MM.1S (cell line): Measurements from ENCODE around the gene NGEF.

Source experiments
- DNase-seq: peaks from one replicate; pipeline ENCODE4 v3.0.0-alpha.2; 2015
- H2AFZ ChIP-seq: fragments of 300-600 bp; sonication (generic); 2 replicates; pipeline ENCODE4 v1.6.0; 2016; ENCODE audit warnings: antibody characterized with exemption, low read length
- H3F3A ChIP-seq: fragments of 300-600 bp; sonication (generic); 2 replicates; pipeline ENCODE4 v1.6.1; 2016; ENCODE audit warnings: mild to moderate bottlenecking, antibody characterized with exemption, low read length, moderate library complexity, mixed read lengths; ENCODE audit not compliant: insufficient read depth
- H3K27ac ChIP-seq: fragments of 300-600 bp; sonication (generic); 2 replicates; pipeline ENCODE4 v1.5.1; 2016; ENCODE audit warnings: mild to moderate bottlenecking, low read length
- H3K27me3 ChIP-seq: fragments of 300-600 bp; sonication (generic); replicated peaks from 2 replicates; pipeline ENCODE4 v1.6.0; 2016; ENCODE audit warnings: low read length; ENCODE audit not compliant: insufficient read depth
- H3K36me3 ChIP-seq: fragments of 300-600 bp; sonication (generic); replicated peaks from 2 replicates; pipeline ENCODE4 v1.6.1; 2016; ENCODE audit warnings: mild to moderate bottlenecking, low read length, mixed read lengths; ENCODE audit not compliant: insufficient read depth
- H3K4me1 ChIP-seq: fragments of 300-600 bp; sonication (generic); 2 replicates; pipeline ENCODE4 v1.6.1; 2016; ENCODE audit warnings: low read length, mixed read lengths
- H3K4me2 ChIP-seq: fragments of 300-600 bp; sonication (generic); 2 replicates; pipeline ENCODE4 v1.6.0; 2016; ENCODE audit warnings: low read depth, low read length
- H3K4me3 ChIP-seq: fragments of 300-600 bp; sonication (generic); 2 replicates; pipeline ENCODE4 v1.5.1; 2016; ENCODE audit warnings: low read length, mixed read lengths
- H3K79me2 ChIP-seq: fragments of 300-600 bp; sonication (generic); 2 replicates; pipeline ENCODE4 v1.6.1; 2016; ENCODE audit warnings: mixed run types, low read length, mixed read lengths
- H3K9ac ChIP-seq: fragments of 300-600 bp; sonication (generic); 2 replicates; pipeline ENCODE4 v1.6.1; 2016; ENCODE audit warnings: low read length, mixed read lengths
- H3K9me2 ChIP-seq: fragments of 300-600 bp; sonication (generic); replicated peaks from 2 replicates; pipeline ENCODE4 v1.6.1; 2016; ENCODE audit warnings: mild to moderate bottlenecking, low read length, mixed read lengths; ENCODE audit not compliant: insufficient read depth
- H3K9me3 ChIP-seq: fragments of 300-600 bp; sonication (generic); replicated peaks from 2 replicates; pipeline ENCODE4 v1.6.1; 2016; ENCODE audit warnings: mild to moderate bottlenecking, low read length, mixed read lengths; ENCODE audit not compliant: insufficient read depth
- H4K20me1 ChIP-seq: fragments of 300-600 bp; sonication (generic); 2 replicates; pipeline ENCODE4 v1.6.1; 2016; ENCODE audit warnings: mild to moderate bottlenecking, low read length, moderate library complexity, mixed read lengths; ENCODE audit not compliant: insufficient read depth
- EZH2 ChIP-seq: fragments of 300-600 bp; sonication (generic); optimal IDR thresholded peaks from 2 replicates; pipeline ENCODE3; 2017; ENCODE audit warnings: low read depth, mild to moderate bottlenecking, antibody characterized with exemption, low read length, mixed read lengths
- EZH2phosphoT487 ChIP-seq: fragments of 300-600 bp; sonication (generic); IDR thresholded peaks from 2 replicates; pipeline ENCODE4 v1.6.1; 2018; ENCODE audit warnings: antibody characterized with exemption, low read length
- TF ChIP-seq, protein P1 (sequence below): fragments of 300-600 bp; sonication (generic); IDR thresholded peaks from 2 replicates; pipeline ENCODE4 v1.5.1; 2016; ENCODE audit warnings: antibody characterized with exemption, low read length, mixed read lengths

The NGEF gene

DNA sequence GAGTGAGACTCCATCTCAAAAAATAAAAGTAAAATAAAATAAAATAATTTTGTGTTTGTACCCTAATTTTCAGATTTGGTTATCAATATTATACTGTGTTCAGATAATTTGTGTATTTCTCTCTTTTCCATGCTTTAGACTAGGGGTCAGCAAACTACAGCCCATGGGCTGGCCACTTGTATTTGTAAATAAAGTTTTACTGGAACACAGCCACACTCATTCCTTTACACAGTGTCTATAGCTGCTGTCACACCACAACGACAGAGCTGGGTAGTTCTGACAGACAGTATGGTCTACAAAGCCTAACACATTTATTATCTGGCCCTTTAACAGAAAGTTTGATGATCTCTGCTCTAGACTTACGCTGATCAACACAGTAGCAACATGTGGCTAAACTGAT is 99.2 kb downstream of the NGEF start:
- no peak overlapping the region for H3K4me3 ChIP-seq
- no peak for TF ChIP-seq EZH2
- TF ChIP-seq EZH2phosphoT487 = no peak
- TF ChIP-seq, protein P1, sequence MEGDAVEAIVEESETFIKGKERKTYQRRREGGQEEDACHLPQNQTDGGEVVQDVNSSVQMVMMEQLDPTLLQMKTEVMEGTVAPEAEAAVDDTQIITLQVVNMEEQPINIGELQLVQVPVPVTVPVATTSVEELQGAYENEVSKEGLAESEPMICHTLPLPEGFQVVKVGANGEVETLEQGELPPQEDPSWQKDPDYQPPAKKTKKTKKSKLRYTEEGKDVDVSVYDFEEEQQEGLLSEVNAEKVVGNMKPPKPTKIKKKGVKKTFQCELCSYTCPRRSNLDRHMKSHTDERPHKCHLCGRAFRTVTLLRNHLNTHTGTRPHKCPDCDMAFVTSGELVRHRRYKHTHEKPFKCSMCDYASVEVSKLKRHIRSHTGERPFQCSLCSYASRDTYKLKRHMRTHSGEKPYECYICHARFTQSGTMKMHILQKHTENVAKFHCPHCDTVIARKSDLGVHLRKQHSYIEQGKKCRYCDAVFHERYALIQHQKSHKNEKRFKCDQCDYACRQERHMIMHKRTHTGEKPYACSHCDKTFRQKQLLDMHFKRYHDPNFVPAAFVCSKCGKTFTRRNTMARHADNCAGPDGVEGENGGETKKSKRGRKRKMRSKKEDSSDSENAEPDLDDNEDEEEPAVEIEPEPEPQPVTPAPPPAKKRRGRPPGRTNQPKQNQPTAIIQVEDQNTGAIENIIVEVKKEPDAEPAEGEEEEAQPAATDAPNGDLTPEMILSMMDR = no peak
- no peak overlapping the region for H3K4me2 ChIP-seq
- no peak for DNase-seq
- H3F3A ChIP-seq = no peaks in the 10 kb centered on the region
- H3K36me3 ChIP-seq = no peaks in the 10 kb centered on the region
- no peaks in the 10 kb centered on the region for H3K27me3 ChIP-seq
- H2AFZ ChIP-seq = no peak overlapping the region
- no peaks in the 10 kb centered on the region for H4K20me1 ChIP-seq
- no peak overlapping the region for H3K9ac ChIP-seq
- H3K79me2 ChIP-seq = no peaks in the 10 kb centered on the region
- no peaks in the 10 kb centered on the region for H3K9me3 ChIP-seq
- H3K9me2 ChIP-seq = no peaks in the 10 kb centered on the region
- no peaks in the 10 kb centered on the region for H3K4me1 ChIP-seq
- H3K27ac ChIP-seq = no peak overlapping the region

DNA sequence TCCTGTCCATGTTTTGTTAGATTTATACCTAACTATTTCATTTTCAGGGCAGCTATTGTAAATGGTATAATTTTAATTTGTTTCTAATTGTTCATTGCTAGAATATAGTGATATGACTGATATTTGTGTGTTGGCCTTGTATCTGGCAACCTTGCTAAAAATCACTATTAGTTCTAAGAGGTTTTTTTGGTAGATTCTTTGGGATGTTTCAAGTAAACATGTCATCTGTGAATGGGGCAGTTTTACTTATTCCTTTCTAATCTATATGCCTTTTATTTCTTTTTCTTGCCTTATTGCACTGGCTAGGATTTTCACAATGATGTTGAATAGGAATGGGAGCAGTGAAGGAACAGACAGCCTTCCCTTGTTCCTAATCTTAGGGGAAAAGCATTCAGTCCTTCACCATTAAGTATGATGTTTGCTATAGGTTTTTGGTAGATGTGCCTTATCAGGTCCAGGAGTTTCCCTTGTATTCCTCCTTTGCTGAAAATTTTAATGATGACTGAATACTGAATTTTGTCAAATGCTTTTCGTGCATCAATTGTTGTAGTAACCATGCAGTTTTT is 101.3 kb downstream of the NGEF start:
- Histone ChIP-seq H3F3A (no peaks in the 10 kb centered on the region), H2AFZ (no peak overlapping the region), H3K27me3 (no peaks in the 10 kb centered on the region), H3K4me3 (no peak overlapping the region), H3K9me2 (no peaks in the 10 kb centered on the region), H3K4me2 (no peak overlapping the region), H4K20me1 (no peaks in the 10 kb centered on the region), H3K79me2 (no peaks in the 10 kb centered on the region), H3K9ac (no peak overlapping the region), H3K9me3 (no peaks in the 10 kb centered on the region), H3K4me1 (no peaks in the 10 kb centered on the region), H3K27ac (no peak overlapping the region), H3K36me3 (no peaks in the 10 kb centered on the region)
- no peak for DNase-seq
- TF ChIP-seq EZH2 (no peak), EZH2phosphoT487 (no peak)
- TF ChIP-seq, protein P1 = no peak

DNA sequence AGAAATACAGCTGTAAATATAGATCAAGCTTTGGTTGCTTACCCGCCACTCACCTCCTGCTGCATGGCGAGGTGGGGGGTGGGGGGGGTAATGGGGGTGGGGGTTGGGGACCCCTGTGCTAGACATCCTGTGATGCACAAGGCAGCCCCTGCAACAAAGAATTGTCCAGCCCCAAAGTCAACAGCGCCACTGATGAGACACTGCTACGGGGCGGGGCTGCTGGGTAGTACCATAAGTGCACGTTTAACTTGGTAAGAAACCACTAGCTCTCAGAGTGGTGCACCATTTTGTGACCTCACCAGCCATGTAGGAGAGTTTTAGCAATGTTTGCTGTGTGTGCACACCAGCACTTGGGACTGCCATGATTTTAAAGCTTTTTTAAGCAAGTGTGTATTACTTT is 102.7 kb downstream of the NGEF start:
- Histone ChIP-seq H3F3A (no peaks in the 10 kb centered on the region), H3K27me3 (no peaks in the 10 kb centered on the region), H3K79me2 (no peaks in the 10 kb centered on the region), H3K4me1 (no peaks in the 10 kb centered on the region), H3K27ac (no peak overlapping the region), H3K9me3 (no peaks in the 10 kb centered on the region), H3K36me3 (no peaks in the 10 kb centered on the region), H4K20me1 (no peaks in the 10 kb centered on the region), H3K9ac (no peak overlapping the region), H3K9me2 (no peaks in the 10 kb centered on the region), H3K4me2 (no peak overlapping the region), H2AFZ (no peak overlapping the region), H3K4me3 (no peak overlapping the region)
- no peak for DNase-seq
- TF ChIP-seq, protein P1 = no peak
- TF ChIP-seq EZH2phosphoT487 (no peak), EZH2 (no peak)
